GM12874 (cell line): ENCODE results near the gene ABHD16A.
A peak's percentile ranks its signal among the peaks of the same experiment; 100 is the strongest.

ENCODE experiments used
- TF ChIP-seq, protein P1 (sequence below): IDR thresholded peaks from 2 replicates; pipeline ENCODE4 v1.5.1; 2011; ENCODE audit warnings: low read depth, mild to moderate bottlenecking, control low read depth, low read length, moderate library complexity; ENCODE audit not compliant: insufficient read depth

The ABHD16A gene

DNA sequence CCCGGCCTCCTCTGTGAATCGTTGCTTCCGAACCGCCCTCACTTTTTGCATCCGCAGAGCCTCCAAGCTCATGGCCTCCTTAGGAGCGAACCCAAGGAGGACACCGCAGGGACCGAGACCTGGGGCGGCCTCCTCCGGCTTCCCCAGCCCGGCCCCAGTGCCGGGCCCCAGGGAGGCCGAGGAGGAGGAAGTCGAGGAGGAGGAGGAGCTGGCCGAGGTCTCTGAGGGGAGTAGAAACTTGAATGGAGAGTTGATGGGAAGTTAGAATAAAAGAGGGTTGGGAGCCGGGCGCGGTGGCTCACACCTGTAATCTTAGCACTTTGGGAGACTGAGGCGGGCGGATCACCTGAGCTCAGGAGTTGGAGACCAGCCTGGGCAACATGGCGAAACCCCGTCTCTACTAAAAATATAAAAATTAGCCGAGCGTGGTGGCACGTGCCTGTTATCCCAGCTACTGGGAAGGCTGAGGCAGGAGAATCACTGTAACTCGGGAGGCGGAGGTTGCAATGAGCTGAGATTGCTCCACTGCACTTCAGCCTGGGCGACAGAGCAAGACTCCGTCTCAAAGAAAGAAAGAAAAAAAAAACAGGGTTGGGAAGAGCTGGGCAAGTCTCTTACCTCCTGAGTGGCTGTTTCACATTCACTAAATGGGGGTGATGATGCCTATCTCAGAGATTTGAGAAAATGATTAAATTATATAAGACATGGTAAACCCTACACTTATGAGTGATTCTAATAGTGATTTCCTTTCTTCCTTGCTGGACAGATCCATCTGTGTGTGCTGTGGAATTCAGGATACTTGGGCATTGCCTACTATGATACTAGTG is 37.5 kb upstream of the ABHD16A start:
- TF ChIP-seq, protein P1, sequence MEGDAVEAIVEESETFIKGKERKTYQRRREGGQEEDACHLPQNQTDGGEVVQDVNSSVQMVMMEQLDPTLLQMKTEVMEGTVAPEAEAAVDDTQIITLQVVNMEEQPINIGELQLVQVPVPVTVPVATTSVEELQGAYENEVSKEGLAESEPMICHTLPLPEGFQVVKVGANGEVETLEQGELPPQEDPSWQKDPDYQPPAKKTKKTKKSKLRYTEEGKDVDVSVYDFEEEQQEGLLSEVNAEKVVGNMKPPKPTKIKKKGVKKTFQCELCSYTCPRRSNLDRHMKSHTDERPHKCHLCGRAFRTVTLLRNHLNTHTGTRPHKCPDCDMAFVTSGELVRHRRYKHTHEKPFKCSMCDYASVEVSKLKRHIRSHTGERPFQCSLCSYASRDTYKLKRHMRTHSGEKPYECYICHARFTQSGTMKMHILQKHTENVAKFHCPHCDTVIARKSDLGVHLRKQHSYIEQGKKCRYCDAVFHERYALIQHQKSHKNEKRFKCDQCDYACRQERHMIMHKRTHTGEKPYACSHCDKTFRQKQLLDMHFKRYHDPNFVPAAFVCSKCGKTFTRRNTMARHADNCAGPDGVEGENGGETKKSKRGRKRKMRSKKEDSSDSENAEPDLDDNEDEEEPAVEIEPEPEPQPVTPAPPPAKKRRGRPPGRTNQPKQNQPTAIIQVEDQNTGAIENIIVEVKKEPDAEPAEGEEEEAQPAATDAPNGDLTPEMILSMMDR = no peak

DNA sequence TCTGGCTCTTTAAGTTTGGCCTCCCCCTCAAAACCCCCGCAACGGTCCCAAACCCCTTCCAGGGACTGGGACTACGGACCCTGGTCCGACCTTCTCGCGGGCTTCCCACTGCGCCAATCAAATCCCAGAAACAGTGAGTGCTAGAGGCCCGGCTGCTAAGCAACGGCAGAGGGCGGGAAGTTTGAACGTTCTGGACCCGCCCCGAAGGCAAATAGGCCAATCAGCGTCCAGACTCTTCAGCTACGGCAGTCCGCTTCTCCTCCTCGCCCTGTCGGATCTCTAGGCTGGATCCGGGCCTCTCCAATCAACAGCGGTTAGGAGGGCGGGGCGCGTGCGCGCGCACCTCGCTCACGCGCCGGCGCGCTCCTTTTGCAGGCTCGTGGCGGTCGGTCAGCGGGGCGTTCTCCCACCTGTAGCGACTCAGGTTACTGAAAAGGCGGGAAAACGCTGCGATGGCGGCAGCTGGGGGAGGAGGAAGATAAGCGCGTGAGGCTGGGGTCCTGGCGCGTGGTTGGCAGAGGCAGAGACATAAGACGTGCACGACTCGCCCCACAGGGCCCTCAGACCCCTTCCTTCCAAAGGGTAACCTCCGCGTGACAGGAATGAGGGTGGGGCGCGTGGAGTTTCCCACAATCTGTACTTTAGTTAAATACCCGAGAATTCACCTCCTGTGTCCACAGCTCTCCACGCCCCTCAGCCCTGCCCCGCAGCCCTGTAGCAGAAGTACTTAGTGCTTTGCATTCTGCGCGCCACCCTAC is 36.7 kb upstream of the ABHD16A start, which contains the start of gene MSH5:
TSS of gene MSH5 (plus strand) at position 367 of the 758 bp plus-strand sequence. CDS start 462 bp downstream, outside the sequence.
- TF ChIP-seq, protein P1 = no peak

DNA sequence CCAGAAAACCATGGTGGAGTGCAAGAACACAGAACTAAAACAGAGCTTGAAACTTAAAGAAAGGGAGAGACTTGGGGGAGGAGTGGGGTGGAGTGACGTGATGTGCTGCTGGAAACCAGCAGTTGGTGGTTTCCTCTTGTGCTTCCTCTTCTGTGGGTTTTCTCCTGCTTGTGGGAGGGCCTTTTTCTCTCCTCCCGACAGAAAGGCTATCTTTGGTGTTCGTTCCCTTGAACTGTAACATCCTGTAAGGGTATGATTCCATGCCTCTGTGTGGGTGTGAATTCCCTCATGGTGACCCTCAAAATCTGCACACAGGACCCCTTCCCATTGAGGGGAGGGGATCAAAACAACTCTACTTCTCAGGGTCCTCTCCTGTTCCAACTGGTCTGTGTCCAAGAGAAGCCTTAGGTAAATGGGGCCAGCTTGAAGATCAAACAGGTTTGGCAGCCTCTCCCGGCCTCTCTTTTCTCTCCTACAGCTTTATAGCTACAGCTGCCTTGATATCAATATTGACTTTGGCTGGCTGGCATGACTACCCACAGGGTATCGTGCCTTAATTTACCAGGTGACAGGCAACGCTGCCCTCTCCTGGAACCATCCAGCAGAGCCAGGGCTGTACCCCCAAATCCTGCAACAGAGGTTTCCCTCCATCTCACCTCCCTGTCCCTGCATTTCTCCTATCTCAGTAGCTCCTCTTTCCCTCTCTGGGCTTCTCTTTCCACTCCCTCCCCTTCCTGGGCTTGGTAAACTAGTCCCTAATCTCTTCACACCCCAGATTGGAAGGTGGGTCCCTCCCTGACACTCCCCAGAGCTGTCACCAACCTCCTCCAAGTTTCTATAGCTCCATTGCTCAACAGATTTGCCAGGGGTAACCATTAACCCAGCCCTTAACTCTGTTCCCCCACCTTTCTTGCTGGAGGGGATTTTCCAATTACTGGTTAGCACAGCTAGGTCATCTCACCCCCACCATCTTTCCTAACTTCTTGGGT is 35.2 kb upstream of the ABHD16A start:
- TF ChIP-seq, protein P1 = 0 out of 2 replicates have a peak, but pooled peaks have one; percentile 17

DNA sequence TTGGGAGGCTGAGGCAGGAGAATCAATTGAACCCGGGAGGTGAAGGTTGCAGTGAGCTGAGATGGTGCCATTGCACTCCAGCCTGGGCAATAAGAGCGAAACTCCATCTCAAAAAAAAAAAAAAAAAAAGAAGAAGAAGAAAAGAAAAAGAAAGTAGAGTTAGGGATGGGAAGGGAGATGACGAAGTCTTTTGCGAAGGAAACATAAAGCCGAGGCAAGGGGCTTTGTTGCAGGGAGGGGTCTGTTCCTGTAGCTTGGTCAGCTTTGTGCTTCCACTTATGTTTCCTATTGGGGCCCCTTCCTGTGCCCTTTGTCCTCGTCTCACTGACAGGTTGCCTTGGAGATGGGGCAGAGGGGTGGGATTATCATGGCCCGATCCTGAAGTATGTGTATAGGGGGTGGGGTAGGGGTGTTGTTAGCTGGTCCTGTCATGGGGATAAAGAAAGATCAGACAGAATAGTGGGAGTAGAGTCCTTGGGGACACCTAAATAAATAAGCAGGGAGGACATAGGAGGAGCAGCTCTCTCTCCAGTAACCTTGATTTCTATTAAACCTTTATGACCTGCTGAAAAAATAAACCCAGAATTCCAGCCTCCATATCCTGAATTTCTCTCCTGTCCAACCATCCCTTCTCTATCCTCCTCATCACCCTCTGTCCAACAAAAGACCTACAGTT is 34.3 kb upstream of the ABHD16A start:
- TF ChIP-seq, protein P1 = no peak

DNA sequence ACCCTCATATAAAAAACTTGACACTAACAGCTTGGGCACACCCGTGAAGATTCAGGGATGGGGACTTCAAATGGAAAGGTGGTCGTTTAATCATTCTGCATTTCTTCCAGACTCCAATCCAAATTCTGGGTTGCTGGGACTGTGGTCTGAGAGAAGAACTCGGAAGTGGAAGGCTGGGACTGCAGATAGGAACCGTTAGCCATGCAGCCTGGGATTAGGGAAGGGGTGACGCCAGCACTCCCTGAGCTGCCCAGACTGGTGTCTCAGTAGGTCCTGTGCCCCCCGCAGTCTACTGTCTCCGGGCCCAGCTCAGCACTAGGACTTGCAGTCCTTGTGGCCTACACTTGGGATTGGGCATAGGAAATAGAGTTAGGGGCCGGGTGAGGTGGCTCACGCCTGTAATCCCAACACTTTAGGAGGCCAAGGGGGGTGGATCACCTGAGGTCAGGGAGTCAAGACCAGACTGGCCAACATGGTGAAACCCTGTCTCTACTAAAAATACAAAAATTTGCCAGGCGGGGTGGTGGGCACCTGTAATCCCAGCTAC is 33.7 kb upstream of the ABHD16A start:
- TF ChIP-seq, protein P1 = no peak

DNA sequence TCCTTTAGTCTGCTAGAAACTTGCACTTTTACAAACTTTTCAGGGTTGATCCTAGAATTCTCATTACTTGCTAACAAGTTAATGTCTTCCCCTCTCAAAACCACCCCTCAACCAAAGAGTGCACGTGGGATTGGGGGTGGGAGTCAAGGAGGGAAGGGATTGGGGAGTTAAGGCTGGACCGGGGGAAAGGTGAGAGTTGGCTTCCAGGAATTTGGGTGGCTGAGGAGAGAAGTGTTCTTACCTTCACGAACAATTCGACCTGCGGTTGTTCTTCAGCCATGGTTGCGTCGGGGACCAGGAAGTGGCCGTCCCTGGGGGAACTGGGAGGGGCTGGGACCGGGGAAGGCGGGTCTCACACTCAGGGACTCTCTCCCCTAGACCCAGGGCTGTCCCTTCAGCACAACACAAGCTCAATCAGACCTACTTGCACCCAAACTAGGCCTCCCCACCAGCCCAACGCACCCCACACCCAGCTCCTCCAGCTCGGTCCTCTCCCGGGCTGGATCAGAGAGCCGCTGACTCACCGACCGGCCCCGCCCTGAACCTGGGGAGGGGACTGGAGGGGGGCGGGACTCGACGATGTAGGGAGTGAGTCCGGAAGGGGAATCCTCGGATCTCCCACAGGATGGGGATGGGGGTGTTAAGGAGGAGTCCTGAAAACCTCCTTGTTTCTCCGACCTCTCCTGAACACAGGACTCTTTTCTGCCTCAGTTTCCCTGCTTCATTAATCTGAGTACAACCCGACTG is 33.1 kb upstream of the ABHD16A start, which contains the start of gene CLIC1:
TSS of gene CLIC1 (minus strand) at position 510 of the 747 bp plus-strand sequence. CDS start at position 280, 230 bp downstream.
- TF ChIP-seq, protein P1 = no peak
